GM21619 (cell line): ENCODE measurements around the gene CDH16.

Source experiments
- ATAC-seq: cut with Tn5 transposase; IDR thresholded peaks from one replicate; pipeline ENCODE4 v1.9.1; 2021; ENCODE audit not compliant: unreplicated experiment

CDH16 gene

GRCh38 chr16:66913081-66913480 lies 5.6 kb downstream of the CDH16 start:
- ATAC-seq: no peak

- ATAC-seq: no peak
Observed at GRCh38 chr16:66911801-66912200, 6.9 kb downstream of the CDH16 start.

- ATAC-seq: no peak
Observed at GRCh38 chr16:66911112-66911511, 7.6 kb downstream of the CDH16 start.

- ATAC-seq: no peak
Observed at GRCh38 chr16:66910175-66910940, 8.3 kb downstream of the CDH16 start.

GRCh38 chr16:66908762-66909559 lies 9.7 kb downstream of the CDH16 start:
- ATAC-seq: no peak

- ATAC-seq: no peak
Observed at GRCh38 chr16:66908116-66908515, 10.6 kb downstream of the CDH16 start.

- ATAC-seq: no peak
Observed at GRCh38 chr16:66906916-66907836, 11.5 kb downstream of the CDH16 start.

- no peak for ATAC-seq
Observed at GRCh38 chr16:66905633-66906539, 12.8 kb downstream of the CDH16 start.

- no peak for ATAC-seq
Observed at GRCh38 chr16:66904846-66905632, 13.6 kb downstream of the CDH16 start.

- ATAC-seq: no peak
Observed at GRCh38 chr16:66904428-66904845, 14.2 kb downstream of the CDH16 start.

- no peak for ATAC-seq
Observed at GRCh38 chr16:66903544-66904427, 14.9 kb downstream of the CDH16 start.

GRCh38 chr16:66902648-66903543 lies 15.8 kb downstream of the CDH16 start:
- no peak for ATAC-seq

GRCh38 chr16:66901626-66902025 lies 17.1 kb downstream of the CDH16 start:
- ATAC-seq: no peak

GRCh38 chr16:66900721-66901441 lies 17.8 kb downstream of the CDH16 start:
- ATAC-seq: no peak

- no peak for ATAC-seq
Observed at GRCh38 chr16:66899945-66900710, 18.6 kb downstream of the CDH16 start.
